ENCODE results near the gene TPM3. TPM values are rescaled to one million over a fixed set of nuclear protein-coding genes. Genes with fewer than 3 reads are reported as not detected.
"Not testable (repeated sequence)": the region's sequence is repeated elsewhere in the genome, so short reads cannot be mapped to it uniquely, and the experiment has no call there.

Gene TPM3
- total RNA-seq, 1 experiment from 2014 or later = 681 TPM

- POLR2A ChIA-PET = no interaction called here
- Mint-ChIP-seq H3K4me3 (ENCODE audit: unreplicated experiment) (no peak overlapping the region), H3K9me3 (ENCODE audit: unreplicated experiment) (no peaks in the 10 kb centered on the region), H3K36me3 (ENCODE audit: insufficient read depth, unreplicated experiment) (peaks cover 58% of the 10 kb centered on the region), H3K27me3 (ENCODE audit: insufficient read depth, unreplicated experiment) (no peaks in the 10 kb centered on the region), H3K4me1 (ENCODE audit: low read depth, unreplicated experiment) (no peaks in the 10 kb centered on the region), H3K27ac (ENCODE audit: unreplicated experiment) (no peak overlapping the region)
- BruUV-seq (replicated peaks) = no TSS peak
- intact Hi-C loops (cut with micrococcal nuclease; ENCODE audit: unreplicated experiment) = no loop called here
- CTCF ChIA-PET = no interaction called here
- no peak for TF ChIP-seq CTCF (IDR thresholded peaks at IDR 0.05; ENCODE audit: insufficient read depth in 1 of 2, low read depth in 1 of 2, low read length in 1 of 2, severe bottlenecking in 1 of 2, unreplicated experiment in 1 of 2)
- H3K9me3 ChIP-seq = no peaks in the 10 kb centered on the region
- no peak overlapping the region for H3K4me3 ChIP-seq (ENCODE audit: low read depth, low read length)
- peaks cover 2% of the 10 kb centered on the region; the same call in 1 of the 2 replicates for H3K36me3 ChIP-seq (ENCODE audit: control insufficient read depth, insufficient read depth, low read length)
- no peaks in the 10 kb centered on the region for H3K27me3 ChIP-seq (replicated peaks; ENCODE audit: control insufficient read depth, insufficient read depth, low read length)
- no peaks in the 10 kb centered on the region for H3K4me1 ChIP-seq
- DNase-seq = no peak
Measured at GRCh38 chr1:154207262-154207661, 15.4 kb upstream of the TPM3 start.

- intact Hi-C loops (cut with micrococcal nuclease; ENCODE audit: unreplicated experiment) = no loop called here
- Histone ChIP-seq H3K4me3 (ENCODE audit: low read depth, low read length) (no peak within 1 kb of the TSS), H3K4me1 (no peaks in the 10 kb centered on the region), H3K9me3 (no peaks in the 10 kb centered on the region), H3K27me3 (replicated peaks; ENCODE audit: control insufficient read depth, insufficient read depth, low read length) (no peaks in the 10 kb centered on the region), H3K36me3 (ENCODE audit: control insufficient read depth, insufficient read depth, low read length) (no peaks in the 10 kb centered on the region)
- no peak for TF ChIP-seq CTCF (IDR thresholded peaks at IDR 0.05; ENCODE audit: insufficient read depth in 1 of 2, low read depth in 1 of 2, low read length in 1 of 2, severe bottlenecking in 1 of 2, unreplicated experiment in 1 of 2)
- peaks cover 47% of the 10 kb centered on the region for H3K36me3 Mint-ChIP-seq (ENCODE audit: insufficient read depth, unreplicated experiment)
- no peaks in the 10 kb centered on the region for H3K9me3 Mint-ChIP-seq (ENCODE audit: unreplicated experiment)
- no peaks in the 10 kb centered on the region for H3K27me3 Mint-ChIP-seq (ENCODE audit: insufficient read depth, unreplicated experiment)
- CTCF ChIA-PET = no interaction called here
- no peaks in the 10 kb centered on the region for H3K4me1 Mint-ChIP-seq (ENCODE audit: low read depth, unreplicated experiment)
- H3K27ac Mint-ChIP-seq (ENCODE audit: unreplicated experiment) = no peak within 1 kb of the TSS
- POLR2A ChIA-PET = no interaction called here
- DNase-seq = peak in 1 of 2 experiments; percentile 22
- no peak within 1 kb of the TSS for H3K4me3 Mint-ChIP-seq (ENCODE audit: unreplicated experiment)
- no TSS peak for BruUV-seq (replicated peaks)
Measured at GRCh38 chr1:154206196-154206595, 14.3 kb upstream of the TPM3 start, which contains the start of gene CFAP141. TSS of gene CFAP141 (minus strand) at chr1:154206333. CDS start at chr1:154206307, 26 bp downstream.

GRCh38 chr1:154205778-154206177 lies 13.9 kb upstream of the TPM3 start:
- H3K27ac Mint-ChIP-seq (ENCODE audit: unreplicated experiment); H3K27me3 Mint-ChIP-seq (ENCODE audit: insufficient read depth, unreplicated experiment); H3K27me3 ChIP-seq (replicated peaks; ENCODE audit: control insufficient read depth, insufficient read depth, low read length); BruUV-seq (replicated peaks); H3K9me3 ChIP-seq; H3K36me3 ChIP-seq (ENCODE audit: control insufficient read depth, insufficient read depth, low read length); POLR2A ChIA-PET; DNase-seq; H3K9me3 Mint-ChIP-seq (ENCODE audit: unreplicated experiment); H3K4me1 Mint-ChIP-seq (ENCODE audit: low read depth, unreplicated experiment); H3K4me3 ChIP-seq (ENCODE audit: low read depth, low read length); CTCF ChIA-PET; intact Hi-C loops (cut with micrococcal nuclease; ENCODE audit: unreplicated experiment); H3K4me1 ChIP-seq; H3K4me3 Mint-ChIP-seq (ENCODE audit: unreplicated experiment): not testable (repeated sequence)
- peaks cover 43% of the 10 kb centered on the region for H3K36me3 Mint-ChIP-seq (ENCODE audit: insufficient read depth, unreplicated experiment)

GRCh38 chr1:154199563-154199879 lies 7.6 kb upstream of the TPM3 start:
- H3K27me3 ChIP-seq (replicated peaks; ENCODE audit: control insufficient read depth, insufficient read depth, low read length) = no peaks in the 10 kb centered on the region
- H3K36me3 ChIP-seq (ENCODE audit: control insufficient read depth, insufficient read depth, low read length) = no peaks in the 10 kb centered on the region
- Mint-ChIP-seq H3K36me3 (ENCODE audit: insufficient read depth, unreplicated experiment) (peaks cover 6% of the 10 kb centered on the region), H3K27ac (ENCODE audit: unreplicated experiment) (no peak overlapping the region), H3K9me3 (ENCODE audit: unreplicated experiment) (no peaks in the 10 kb centered on the region), H3K4me1 (ENCODE audit: low read depth, unreplicated experiment) (peaks cover 7% of the 10 kb centered on the region), H3K4me3 (ENCODE audit: unreplicated experiment) (no peak overlapping the region), H3K27me3 (ENCODE audit: insufficient read depth, unreplicated experiment) (no peaks in the 10 kb centered on the region)
- H3K4me1 ChIP-seq = 0 out of 2 replicates have a peak, but pooled peaks cover 3% of the 10 kb centered on the region
- peak in 1 of 2 experiments; percentile 52 for TF ChIP-seq CTCF (IDR thresholded peaks at IDR 0.05; ENCODE audit: insufficient read depth in 1 of 2, low read depth in 1 of 2, low read length in 1 of 2, severe bottlenecking in 1 of 2, unreplicated experiment in 1 of 2)
- ChIA-PET POLR2A (interaction anchor here (0.7 kb wide), 1 partner anchor 21 kb away, joined by 3 read pairs; the partner anchor contains the start of gene UBAP2L), CTCF (interaction anchor here (0.6 to 2.4 kb wide), 11 partner anchors 13 to 360 kb away, joined by 3 to 14 read pairs (median 4); partner anchors contain the start of genes AQP10, HAX1 and UBAP2L)
- intact Hi-C loops (cut with micrococcal nuclease; ENCODE audit: unreplicated experiment) = loop anchor here (1.0 kb wide), 3 partner anchors 13 to 73 kb away; partner anchors contain the start of gene HAX1
- BruUV-seq (replicated peaks) = no TSS peak
- no peak overlapping the region for H3K4me3 ChIP-seq (ENCODE audit: low read depth, low read length)
- no peaks in the 10 kb centered on the region for H3K9me3 ChIP-seq
- peak in 1 of 2 experiments; percentile 31 for DNase-seq
